ENCODE data around the gene POU4F1.

Gene POU4F1

DNA sequence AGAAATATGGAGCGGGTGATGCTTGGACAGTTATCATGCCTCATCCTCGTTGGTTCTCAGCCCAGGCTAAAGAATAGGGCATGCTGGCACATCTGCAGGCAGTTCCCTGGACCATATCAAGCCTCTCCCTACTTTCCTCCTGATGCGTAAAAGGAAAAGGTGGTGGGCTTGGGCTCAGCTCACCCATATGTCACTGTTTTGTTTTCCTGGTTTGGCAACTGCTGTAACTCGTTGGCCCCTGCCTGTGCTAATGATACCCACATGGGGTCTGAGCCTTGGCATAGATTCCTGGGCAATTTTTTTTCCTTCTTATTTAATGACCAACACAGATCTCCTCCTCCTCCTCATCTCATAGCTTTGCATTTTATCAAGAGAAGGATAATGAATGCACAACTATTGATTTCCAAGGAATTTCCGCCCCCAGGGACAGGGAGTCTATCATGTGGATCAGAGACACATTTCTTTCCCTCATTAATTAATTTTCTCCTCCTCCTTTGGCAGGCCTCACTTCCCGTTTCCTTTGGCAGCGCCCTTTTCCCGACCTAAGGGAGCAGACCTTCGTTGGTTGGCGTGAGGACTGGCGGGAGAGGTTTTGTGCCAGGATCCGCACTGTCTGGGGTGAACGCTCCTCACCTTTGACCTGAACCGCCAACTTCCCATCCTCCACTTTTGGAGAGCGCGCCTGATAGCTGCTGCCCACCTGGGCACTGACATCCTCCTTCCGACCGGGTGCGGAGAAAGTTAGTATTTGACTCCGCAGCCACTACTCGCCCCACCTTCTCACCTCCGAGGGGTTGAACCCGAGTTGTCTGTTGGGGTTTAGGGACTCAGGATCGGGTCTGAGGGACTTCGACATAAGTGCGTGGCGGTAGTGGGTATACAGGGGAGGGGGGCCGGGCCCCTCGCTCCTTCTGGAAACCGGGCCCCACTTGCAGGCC is 3.4 kb upstream of the POU4F1 start:
- no peak for DNase-seq

DNA sequence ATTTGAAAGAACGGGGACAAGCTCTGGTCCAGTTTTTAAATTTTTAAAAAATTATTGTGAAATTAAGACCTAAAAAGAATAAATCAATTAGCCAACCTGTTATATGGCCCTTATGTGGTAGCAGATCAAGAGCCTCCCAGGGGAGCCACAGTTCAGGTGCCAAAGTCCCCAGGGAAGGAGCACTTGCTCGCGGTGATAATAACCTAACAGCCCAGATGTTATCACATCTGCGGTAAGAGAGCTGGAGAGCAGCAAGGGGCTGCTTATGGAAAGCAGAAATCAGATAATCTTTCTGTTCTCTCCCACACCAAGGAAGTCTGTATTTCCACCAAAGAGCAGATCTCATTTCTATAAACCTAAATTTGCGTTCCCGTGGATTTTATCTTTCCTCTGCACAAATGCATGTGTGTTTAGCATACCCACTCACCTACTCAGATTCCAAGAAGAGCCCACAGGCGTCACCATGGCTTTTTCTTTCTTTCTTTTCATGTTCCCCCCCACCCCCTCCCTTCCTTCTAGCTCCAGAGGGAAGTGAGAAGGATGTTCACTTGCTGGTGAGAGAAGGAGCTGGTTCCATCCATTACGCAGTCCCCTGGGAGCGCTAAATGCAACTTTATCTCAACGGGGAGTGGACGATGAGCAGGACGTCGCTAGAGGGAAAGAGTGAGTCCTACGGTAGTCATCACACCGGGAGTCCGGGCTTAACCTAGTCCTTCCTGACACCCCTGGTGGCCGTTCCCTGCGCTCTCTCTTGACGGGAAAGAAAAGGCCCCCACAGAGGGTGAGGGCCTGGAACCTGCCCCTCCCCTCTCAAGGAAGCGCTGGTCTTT is 1.6 kb upstream of the POU4F1 start:
- no peak for DNase-seq

DNA sequence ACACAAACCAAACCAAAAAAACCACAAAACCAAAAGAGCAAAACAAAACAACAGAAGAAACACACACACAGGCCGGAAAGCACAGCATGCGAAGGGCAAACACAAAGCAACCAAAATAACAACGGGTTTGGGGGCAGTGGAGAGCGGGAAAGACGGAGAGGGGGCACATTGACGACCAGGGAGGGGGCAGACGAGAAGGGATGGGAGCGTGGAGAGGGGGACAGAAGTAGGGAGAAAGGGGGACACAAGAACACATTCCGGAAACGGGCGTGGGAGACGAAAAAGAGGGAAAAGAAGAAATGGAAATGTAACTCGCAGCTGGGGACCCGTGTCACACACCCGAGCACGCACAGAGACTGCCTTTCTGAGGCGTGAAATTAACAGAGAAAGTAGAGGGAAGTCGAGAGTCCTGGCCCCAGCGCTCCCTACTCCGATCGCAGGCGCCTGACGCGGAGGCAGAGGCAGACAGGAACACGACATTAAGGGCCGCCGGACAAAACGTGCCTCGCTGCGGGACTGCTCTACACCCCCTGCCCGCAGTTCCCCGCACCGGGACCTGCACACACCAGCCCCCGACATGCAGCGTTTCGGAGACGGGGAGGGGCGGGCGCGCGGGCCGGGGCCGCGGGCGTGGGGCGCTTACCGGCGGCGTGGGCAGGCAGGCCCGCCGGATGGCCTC is 652 bp downstream of the POU4F1 start:
- DNase-seq = no peak

DNA sequence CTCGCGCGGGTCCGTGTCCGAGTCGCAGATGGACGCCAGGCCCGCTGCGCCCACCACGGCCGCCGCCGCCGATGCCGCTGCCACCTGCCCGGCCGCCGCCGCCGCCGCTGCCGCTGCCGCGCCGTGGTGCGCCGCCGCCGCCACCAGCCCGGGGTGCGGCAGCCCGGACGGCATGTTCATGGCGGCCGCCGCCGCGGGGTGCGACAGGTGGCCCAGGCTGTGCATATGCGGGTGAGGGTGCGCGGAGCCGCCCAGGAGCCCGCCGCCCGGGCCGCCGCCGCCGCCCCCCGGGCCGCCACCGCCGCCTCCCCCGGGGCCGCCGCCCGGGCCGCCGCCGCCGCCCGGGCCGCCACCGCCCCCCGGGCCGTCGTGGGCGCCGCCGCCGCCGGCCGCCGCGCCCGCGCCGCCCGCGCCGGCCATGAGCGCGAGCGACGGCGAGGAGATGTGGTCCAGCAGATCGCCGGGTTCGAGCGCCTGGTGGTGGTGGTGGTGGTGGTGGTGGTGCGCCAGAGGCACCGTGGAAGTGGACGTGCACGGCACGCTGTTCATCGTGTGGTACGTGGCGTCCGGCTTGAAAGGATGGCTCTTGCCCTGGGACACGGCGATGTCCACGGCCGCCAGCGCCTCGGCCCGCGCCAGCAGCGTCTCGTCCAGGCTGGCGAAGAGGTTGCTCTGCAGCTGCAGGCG is 1.3 kb downstream of the POU4F1 start:
- DNase-seq = no peak

DNA sequence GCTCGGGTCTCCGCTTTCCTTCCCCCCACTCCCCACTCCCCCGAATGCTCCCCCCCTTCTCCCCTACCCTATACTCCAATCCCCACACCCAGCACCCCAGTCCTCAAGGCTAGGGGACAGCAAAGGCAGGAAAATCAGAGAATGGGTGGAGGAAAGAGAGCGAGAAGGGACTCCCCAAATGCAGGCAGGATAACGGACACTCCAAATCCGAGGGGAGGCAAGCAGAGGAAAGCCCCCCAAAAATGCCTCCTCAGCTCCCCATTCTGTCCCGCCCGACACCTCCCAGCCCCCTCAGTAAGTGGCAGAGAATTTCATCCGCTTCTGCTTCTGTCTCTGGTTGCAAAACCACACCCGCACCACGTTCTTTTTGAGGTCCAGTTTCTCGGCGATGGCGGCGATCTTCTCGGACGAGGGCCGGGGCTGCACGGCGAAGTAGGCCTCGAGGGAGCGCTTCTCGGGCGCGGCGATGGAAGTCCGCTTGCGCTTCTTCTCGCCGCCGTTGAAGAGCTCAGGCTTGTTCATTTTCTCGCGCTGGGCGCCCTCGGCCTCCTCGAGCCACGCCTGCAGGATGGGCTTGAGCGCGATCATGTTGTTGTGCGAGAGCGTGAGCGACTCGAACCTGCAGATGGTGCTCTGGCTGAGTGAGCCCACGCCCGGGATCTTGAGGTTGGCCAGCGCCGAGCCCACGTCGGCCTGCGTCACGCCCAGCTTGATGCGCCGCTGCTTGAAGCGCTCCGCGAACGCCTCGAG is 2.1 kb downstream of the POU4F1 start:
- DNase-seq = no peak

DNA sequence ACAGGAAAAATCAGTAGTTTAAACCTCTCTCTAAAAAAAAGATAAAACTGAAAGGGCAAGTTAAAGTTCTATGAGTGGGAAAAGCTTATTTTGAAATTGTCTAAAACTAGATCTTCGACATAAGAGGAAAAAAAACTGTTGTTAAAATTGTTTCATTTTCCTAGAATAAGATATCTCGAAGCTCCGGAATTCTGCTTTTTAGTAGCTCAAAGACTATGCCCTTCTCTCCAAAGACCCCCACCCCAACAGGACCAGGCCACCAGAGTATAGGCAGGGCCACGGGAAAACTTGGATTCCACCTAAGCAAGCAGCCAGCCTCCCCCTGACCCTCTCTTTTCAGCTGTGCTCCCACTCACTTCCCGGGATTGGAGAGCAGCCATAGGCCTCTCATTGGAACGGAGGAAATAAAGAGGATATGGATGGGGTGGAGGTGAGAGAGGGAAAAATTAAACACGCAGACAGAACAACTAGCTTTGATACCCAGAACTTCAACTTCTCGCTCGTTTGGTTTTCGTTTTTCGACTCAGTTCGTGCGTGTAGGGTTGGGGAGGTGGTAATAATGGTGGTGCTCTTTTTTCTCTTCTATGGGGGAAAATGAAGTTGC is 3.0 kb downstream of the POU4F1 start:
- no peak for DNase-seq

DNA sequence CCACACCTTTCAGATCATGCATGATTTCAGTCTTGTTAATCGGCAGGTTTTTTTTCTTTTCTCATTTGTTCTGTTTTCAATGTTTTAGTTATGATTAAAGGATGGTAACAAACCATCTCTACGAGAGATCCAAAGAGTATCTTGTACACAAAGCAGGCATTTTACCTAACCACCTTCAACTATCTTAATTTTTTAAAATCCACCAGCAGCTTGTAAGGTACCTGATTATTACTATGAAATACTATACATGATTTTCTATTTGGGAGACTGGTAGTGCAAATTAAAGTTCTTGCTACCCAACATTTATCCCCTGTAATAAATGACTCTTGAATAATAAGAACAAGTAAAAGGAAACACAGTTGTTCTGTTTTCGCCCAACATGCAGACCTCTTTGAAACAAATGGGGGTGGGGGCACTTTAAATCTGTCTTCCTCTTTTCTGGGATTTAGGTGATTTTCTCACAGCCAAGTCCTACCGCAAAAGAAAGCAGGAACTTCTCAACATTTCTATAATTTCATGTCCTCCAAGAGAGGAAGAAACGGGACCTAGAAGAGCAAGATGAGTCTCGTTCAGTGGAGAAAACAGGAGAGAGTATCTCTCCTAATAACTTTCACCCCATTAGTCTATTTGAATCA is 3.6 kb downstream of the POU4F1 start:
- DNase-seq = no peak

DNA sequence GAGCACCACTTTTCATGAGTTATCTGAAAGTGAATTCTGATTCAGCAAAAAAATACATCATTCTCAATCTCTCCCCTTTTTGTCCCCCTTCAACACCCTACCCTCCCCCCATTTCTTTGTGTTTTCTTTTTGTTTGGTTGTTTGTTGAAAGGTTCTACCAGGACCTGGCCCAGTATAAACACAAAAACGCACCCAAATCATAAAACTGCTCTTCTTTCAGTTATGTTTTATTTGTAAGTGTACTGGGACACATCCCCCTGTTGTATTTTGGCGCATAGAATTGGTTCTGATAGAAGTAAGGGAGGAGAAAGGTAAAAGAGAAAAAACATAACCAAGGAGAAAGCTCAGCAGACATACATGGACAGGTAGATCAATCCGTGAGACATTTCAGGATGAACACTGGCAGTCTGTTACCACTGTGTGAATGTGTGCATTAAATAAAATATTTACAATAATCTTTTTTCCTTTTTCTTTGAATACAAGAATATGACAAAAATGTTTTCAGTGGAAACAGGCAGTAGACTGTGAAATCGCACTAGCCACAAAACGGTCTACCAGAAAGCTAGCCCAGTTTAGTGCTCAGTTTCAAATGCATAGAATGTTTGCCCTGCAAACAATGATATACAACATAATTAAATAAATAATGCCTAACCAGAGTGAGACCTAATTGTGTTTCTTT is 4.2 kb downstream of the POU4F1 start:
- no peak for DNase-seq

DNA sequence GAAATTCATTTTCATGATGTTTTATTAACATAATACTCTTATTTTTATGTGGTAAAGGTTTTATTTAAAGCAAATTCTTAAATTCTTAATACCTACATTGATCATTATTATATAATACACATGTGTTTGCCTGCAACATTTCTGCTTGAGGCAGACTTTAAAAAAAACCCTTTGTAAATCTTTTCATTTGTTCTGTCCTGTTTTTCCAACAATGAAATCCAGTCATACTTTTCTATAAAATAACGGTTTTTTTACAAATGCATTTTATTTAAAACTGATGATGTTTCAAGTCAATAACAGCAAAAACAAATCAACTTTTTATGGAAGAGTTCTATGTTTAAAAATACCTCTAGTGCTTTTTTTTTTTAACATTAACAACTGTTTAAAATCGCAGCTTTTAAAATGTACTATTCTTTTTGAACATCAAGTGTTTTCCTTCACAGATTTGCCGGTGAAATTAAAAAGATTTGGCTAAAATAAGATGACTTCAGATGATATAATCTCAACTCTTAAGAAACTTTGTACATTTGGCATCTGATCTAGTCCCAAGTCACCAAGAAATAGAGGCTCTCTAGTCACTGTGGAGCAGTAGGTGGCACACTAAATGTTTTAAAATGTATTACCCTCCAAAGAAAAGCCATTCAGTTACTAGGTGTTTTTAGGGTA is 5.1 kb downstream of the POU4F1 start:
- DNase-seq = no peak

DNA sequence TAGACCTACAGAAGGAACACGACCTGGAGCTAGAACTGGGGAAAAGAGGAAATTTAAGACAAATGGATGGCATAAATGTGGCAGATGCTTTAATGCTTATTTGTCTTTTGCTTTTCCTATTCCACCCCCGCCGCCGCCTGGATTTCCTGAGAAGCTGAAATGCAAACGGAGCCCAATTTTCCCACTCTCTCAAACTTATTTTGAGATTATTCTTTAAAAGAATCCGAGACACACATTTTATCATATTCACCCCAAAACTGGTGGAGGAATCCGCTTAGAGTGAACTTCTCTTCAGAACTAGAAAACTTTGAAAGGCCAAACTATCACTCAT is 5.8 kb downstream of the POU4F1 start:
- DNase-seq = no peak

DNA sequence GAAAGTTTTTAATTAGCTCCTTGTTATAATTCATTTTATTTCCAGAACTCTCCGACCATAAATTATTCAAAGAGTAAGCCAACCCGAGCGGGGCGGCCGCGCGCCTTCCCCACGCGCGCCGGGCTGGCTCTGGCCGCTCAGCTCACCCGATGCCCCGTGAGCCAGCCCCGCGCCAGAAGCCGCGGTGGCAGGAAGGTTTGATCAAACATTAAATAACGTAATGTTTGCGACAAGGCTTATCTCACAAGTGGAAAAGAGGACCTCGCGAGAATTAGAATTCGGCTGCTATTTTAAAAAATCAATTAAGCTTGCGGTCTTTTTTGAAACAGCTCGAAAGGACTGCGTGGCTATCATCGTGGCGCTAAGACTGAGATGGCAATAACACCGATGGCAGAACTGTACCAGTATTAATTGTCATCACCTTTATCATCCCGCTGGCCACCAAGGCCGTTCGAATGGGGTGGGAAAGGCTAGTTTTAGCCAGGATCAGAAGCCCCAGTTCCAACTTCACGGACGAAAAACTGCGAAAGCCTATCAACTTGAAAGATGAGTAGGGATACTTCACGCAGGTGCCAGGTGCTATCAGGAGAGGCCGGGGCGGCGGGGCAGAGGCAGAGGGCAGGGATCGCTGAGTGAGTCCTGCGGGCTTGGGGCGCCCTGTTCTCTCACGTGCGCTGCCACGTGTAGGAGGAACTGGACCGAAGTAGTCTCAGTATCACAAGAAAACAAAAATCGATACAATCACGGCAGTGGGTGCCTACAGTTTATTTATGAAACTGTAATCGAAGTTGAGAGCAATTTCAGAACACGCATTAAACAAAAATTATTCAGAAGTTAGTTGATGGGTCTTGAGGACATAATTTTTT is 6.4 kb downstream of the POU4F1 start:
- DNase-seq = no peak

DNA sequence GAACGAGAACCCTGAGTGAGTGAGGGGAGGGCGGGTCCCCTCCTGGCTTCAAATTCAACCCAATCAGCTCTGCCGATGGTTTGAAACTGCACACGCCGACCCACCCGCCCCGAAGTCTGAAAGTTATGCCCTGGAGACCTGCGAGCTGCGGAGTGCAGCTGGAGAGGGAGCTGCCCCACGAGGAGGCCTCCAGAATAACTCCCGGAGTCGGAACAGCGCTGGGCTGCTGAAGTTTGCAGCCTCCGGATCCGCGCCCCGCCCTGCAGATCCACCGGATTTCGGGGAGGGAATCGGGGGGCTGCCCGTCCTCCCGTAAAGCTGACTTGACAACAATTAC is 7.0 kb downstream of the POU4F1 start:
- no peak for DNase-seq

DNA sequence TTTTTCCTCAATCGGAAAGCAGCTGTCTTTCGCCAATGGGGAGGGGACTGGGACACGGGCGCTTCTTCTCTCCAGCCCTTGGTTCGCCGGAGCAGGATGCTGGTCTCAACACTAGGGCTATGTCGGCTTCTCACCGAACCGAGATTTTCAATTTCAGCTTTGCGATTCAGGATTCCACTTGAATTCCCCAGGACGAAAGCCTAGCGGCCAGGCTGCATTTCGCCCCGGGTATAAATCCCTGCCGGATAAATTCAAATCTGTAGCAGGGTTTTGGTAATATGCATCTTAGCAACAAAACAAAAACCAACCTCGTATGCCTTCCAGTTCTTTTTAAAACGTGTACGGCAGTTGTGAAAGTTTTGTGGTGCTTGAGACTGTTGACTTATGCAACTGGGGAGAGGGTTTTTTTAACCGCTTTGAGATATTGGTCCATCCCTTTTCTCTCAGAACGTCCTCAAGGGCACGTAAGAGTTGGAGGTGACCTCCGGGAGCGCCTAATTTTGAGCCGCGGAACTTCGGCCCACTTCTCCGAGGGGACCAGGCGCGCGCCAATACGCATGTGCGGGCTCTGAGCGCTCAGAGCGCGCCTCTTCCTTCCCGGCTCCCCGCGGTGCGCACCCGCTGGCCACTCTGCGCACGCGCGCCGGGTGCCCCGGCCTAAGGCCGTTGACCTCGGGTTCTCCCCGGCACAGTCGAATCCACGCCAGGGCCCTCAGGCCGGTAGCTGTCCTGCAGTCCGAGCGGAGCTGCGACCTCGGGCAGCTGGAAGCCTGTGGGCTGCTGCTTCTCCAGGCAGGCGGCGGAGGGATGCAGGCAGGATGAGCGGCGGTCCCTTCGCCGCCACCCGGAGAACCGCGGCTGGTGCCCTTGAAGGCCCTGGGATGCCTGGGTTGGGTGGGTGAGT is 7.6 kb downstream of the POU4F1 start:
- no peak for DNase-seq

DNA sequence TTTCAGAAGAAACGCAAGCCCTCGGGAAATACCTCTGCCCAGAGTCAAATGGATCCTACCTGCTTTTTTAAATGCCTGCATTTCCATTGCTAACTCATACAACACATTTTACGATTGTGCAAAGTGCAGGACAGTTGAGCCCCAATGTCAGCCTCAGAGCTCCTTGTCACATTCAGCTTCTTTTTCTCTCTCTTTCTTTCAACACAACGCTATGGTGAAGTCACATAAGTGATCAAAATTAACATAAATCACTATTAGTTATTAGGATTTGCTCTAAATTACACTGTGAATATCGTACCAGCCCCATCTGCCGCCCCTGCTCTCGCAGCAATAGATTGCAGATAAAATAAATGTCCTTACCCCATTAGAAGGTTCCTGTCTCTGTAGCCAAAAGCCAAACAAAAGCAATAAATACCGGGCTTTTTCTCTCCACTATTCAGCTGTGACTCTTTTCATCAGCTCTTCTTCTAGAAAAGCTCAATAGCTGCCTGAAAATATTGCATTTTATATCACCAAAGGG is 8.8 kb downstream of the POU4F1 start:
- no peak for DNase-seq

DNA sequence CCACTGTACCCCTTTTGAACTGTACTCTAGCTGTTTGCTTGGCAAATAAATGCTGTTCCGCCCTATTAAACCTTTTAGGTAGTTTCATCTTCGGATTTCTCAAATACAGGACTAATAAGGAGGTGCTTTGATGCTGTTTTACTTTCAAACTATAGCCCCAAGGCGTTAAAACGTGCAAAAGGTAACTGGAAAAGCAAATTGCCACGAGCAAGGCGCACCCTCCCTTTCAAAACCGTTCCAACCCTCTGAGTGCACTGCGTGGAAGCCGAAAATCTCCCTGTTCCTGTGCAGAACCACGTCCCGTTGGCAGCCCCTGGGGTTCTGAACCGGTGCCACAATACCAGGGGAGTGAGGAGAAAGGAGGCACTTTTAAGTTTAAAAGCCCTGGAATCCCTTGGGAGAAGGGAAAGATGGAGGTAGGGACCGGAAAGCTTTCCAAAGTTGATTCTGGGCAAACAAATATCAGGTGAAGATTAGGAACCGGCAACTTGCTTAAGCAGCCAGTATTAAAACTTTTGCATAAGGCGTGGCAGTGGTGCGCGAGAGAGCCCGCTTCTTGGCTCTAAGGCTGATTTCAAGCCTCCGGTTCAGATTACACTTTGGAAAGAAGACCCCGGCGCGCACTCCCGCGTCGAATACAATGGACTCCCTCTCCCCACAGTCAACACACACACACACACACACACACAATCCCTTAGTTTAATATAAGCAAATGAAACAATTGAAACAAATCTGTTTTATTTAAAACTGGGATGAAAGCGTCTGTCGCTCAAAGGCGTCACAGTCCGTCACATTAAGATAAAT is 9.5 kb downstream of the POU4F1 start:
- DNase-seq = no peak

DNA sequence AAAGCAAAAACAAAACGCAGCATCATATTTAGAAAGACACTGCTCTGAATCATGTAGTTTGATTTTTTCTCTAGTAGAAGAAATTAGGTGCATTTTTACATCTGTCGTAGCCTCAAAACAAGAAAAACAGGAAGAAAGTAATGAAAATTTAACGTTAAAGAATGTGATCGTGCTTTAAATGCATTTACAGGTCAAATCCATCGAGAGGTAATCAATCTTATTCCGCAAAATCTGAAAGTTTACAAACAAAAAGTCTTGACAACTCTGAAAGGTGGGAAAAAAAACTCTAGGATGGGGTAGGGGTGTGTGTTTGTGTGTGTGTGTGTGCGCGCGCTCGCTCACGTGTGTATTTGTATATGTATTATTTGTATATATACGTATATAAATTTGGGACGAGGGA is 10.2 kb downstream of the POU4F1 start:
- DNase-seq = no peak

DNA sequence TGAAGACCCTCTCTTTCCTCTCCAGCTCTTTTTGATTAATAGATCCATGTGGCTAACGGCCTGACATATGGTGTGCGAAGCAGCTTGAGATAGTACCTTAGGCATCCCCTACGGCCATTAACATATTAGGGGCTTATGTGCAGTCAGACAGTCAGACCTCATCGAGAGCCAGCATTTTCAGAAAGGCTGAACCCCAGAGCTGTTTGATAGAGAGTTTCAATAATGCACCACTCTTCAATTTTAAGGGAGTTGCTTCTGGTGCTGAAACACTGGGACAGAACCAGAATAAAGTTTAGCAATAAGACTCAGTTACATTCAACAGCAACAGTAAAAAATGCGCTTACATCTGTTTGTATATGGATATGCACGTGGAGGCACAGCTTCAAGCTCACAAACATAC is 10.8 kb downstream of the POU4F1 start:
- DNase-seq = no peak
